ENCODE data around the gene SNN. TPM values are rescaled to one million over a fixed set of nuclear protein-coding genes. Genes with fewer than 3 reads are reported as not detected.

The SNN gene
- total and polyA plus RNA-seq, 2 donors: 21.6 to 29.2 TPM

- DNase-seq (ENCODE audit: low read depth in 6 of 9, low spot score in 9 of 9): no peak
Measured at GRCh38 chr16:11631214-11631613, 37.0 kb upstream of the SNN start.

GRCh38 chr16:11632455-11632939 lies 35.8 kb upstream of the SNN start:
- Histone ChIP-seq H3K4me3 (ENCODE audit: low read length in 2 of 2) (no peak overlapping the region), H3K4me1 (ENCODE audit: control insufficient read depth in 2 of 2, insufficient read depth in 2 of 2, low read length in 2 of 2) (peaks cover 24 to 52% of the 10 kb centered on the region in 2 donors), H3K9me3 (ENCODE audit: control insufficient read depth in 2 of 2, insufficient read depth in 1 of 2, low read length in 1 of 2) (no peaks in the 10 kb centered on the region), H3K27me3 (ENCODE audit: control insufficient read depth in 2 of 2, insufficient read depth in 1 of 2, low read length in 1 of 2) (no peaks in the 10 kb centered on the region), H3K36me3 (ENCODE audit: control insufficient read depth in 2 of 2, insufficient read depth in 2 of 2, low read length in 1 of 2) (no peaks in the 10 kb centered on the region), H3K27ac (ENCODE audit: low read depth in 1 of 2, low read length in 1 of 2) (no peak overlapping the region)
- no peak for DNase-seq (ENCODE audit: low read depth in 6 of 9, low spot score in 9 of 9)
- WGBS: 94% methylated on average over 15 of the region's 15 CpGs

More at GRCh38 chr16:11631214-11631613, 37.0 kb upstream of the SNN start:
- Histone ChIP-seq H3K36me3 (ENCODE audit: control insufficient read depth in 2 of 2, insufficient read depth in 2 of 2, low read length in 1 of 2) (no peaks in the 10 kb centered on the region), H3K27ac (ENCODE audit: low read depth in 1 of 2, low read length in 1 of 2) (no peak overlapping the region), H3K4me1 (ENCODE audit: control insufficient read depth in 2 of 2, insufficient read depth in 2 of 2, low read length in 2 of 2) (peaks cover 24 to 48% of the 10 kb centered on the region in 2 donors), H3K9me3 (ENCODE audit: control insufficient read depth in 2 of 2, insufficient read depth in 1 of 2, low read length in 1 of 2) (no peaks in the 10 kb centered on the region), H3K4me3 (ENCODE audit: low read length in 2 of 2) (no peak overlapping the region), H3K27me3 (ENCODE audit: control insufficient read depth in 2 of 2, insufficient read depth in 1 of 2, low read length in 1 of 2) (no peaks in the 10 kb centered on the region)
- WGBS: 97% methylated on average over 7 of the region's 7 CpGs

- Histone ChIP-seq H3K9me3 (ENCODE audit: control insufficient read depth in 2 of 2, insufficient read depth in 1 of 2, low read length in 1 of 2) (no peaks in the 10 kb centered on the region), H3K36me3 (ENCODE audit: control insufficient read depth in 2 of 2, insufficient read depth in 2 of 2, low read length in 1 of 2) (no peaks in the 10 kb centered on the region), H3K4me1 (ENCODE audit: control insufficient read depth in 2 of 2, insufficient read depth in 2 of 2, low read length in 2 of 2) (peaks cover 24 to 50% of the 10 kb centered on the region in 2 donors), H3K27me3 (ENCODE audit: control insufficient read depth in 2 of 2, insufficient read depth in 1 of 2, low read length in 1 of 2) (no peaks in the 10 kb centered on the region), H3K27ac (ENCODE audit: low read depth in 1 of 2, low read length in 1 of 2) (no peak overlapping the region), H3K4me3 (ENCODE audit: low read length in 2 of 2) (no peak overlapping the region)
- no peak for DNase-seq (ENCODE audit: low read depth in 6 of 9, low spot score in 9 of 9)
- WGBS: over 99% methylated on average over 3 of the region's 3 CpGs
Measured at GRCh38 chr16:11633113-11633512, 35.1 kb upstream of the SNN start.

GRCh38 chr16:11634312-11634711 lies 33.9 kb upstream of the SNN start:
- 65% methylated on average over 6 of the region's 6 CpGs for WGBS
- Histone ChIP-seq H3K9me3 (ENCODE audit: control insufficient read depth in 2 of 2, insufficient read depth in 1 of 2, low read length in 1 of 2) (no peaks in the 10 kb centered on the region), H3K4me3 (ENCODE audit: low read length in 2 of 2) (no peak overlapping the region), H3K27me3 (ENCODE audit: control insufficient read depth in 2 of 2, insufficient read depth in 1 of 2, low read length in 1 of 2) (no peaks in the 10 kb centered on the region), H3K4me1 (ENCODE audit: control insufficient read depth in 2 of 2, insufficient read depth in 2 of 2, low read length in 2 of 2) (peaks cover 15 to 38% of the 10 kb centered on the region in 2 donors), H3K27ac (ENCODE audit: low read depth in 1 of 2, low read length in 1 of 2) (no peak overlapping the region), H3K36me3 (ENCODE audit: control insufficient read depth in 2 of 2, insufficient read depth in 2 of 2, low read length in 1 of 2) (no peaks in the 10 kb centered on the region)
- no peak for DNase-seq (ENCODE audit: low read depth in 6 of 9, low spot score in 9 of 9)

GRCh38 chr16:11635113-11635652 lies 33.1 kb upstream of the SNN start:
- Histone ChIP-seq H3K36me3 (ENCODE audit: control insufficient read depth in 2 of 2, insufficient read depth in 2 of 2, low read length in 1 of 2) (no peaks in the 10 kb centered on the region), H3K27ac (ENCODE audit: low read depth in 1 of 2, low read length in 1 of 2) (no peak overlapping the region), H3K4me1 (ENCODE audit: control insufficient read depth in 2 of 2, insufficient read depth in 2 of 2, low read length in 2 of 2) (peaks cover 6 to 31% of the 10 kb centered on the region in 2 donors), H3K27me3 (ENCODE audit: control insufficient read depth in 2 of 2, insufficient read depth in 1 of 2, low read length in 1 of 2) (no peaks in the 10 kb centered on the region), H3K9me3 (ENCODE audit: control insufficient read depth in 2 of 2, insufficient read depth in 1 of 2, low read length in 1 of 2) (no peaks in the 10 kb centered on the region), H3K4me3 (ENCODE audit: low read length in 2 of 2) (no peak overlapping the region)
- WGBS: 97% methylated on average over 10 of the region's 10 CpGs
- DNase-seq (ENCODE audit: low read depth in 6 of 9, low spot score in 9 of 9): no peak

GRCh38 chr16:11635679-11636171 lies 32.5 kb upstream of the SNN start:
- Histone ChIP-seq H3K27ac (ENCODE audit: low read depth in 1 of 2, low read length in 1 of 2) (no peak overlapping the region), H3K9me3 (ENCODE audit: control insufficient read depth in 2 of 2, insufficient read depth in 1 of 2, low read length in 1 of 2) (peaks cover 0 to 3% of the 10 kb centered on the region in 2 donors), H3K27me3 (ENCODE audit: control insufficient read depth in 2 of 2, insufficient read depth in 1 of 2, low read length in 1 of 2) (no peaks in the 10 kb centered on the region), H3K4me1 (ENCODE audit: control insufficient read depth in 2 of 2, insufficient read depth in 2 of 2, low read length in 2 of 2) (peaks cover under 1 to 31% of the 10 kb centered on the region in 2 donors), H3K4me3 (ENCODE audit: low read length in 2 of 2) (no peak overlapping the region), H3K36me3 (ENCODE audit: control insufficient read depth in 2 of 2, insufficient read depth in 2 of 2, low read length in 1 of 2) (no peaks in the 10 kb centered on the region)
- DNase-seq (ENCODE audit: low read depth in 6 of 9, low spot score in 9 of 9): no peak
- WGBS: 89% methylated on average over 12 of the region's 12 CpGs

GRCh38 chr16:11636172-11636721 lies 32.0 kb upstream of the SNN start:
- peak in 3 of 9 donors; percentile 32 to 68 (median 49) for DNase-seq (ENCODE audit: low read depth in 6 of 9, low spot score in 9 of 9)
- no peak overlapping the region for H3K27ac ChIP-seq (ENCODE audit: low read depth in 1 of 2, low read length in 1 of 2)
- no peak overlapping the region for H3K4me3 ChIP-seq (ENCODE audit: low read length in 2 of 2)
- WGBS: 72% methylated on average over 14 of the region's 14 CpGs
- H3K36me3 ChIP-seq (ENCODE audit: control insufficient read depth in 2 of 2, insufficient read depth in 2 of 2, low read length in 1 of 2): no peaks in the 10 kb centered on the region
- H3K9me3 ChIP-seq (ENCODE audit: control insufficient read depth in 2 of 2, insufficient read depth in 1 of 2, low read length in 1 of 2): peaks cover 0 to 4% of the 10 kb centered on the region in 2 donors
- H3K27me3 ChIP-seq (ENCODE audit: control insufficient read depth in 2 of 2, insufficient read depth in 1 of 2, low read length in 1 of 2): no peaks in the 10 kb centered on the region
- H3K4me1 ChIP-seq (ENCODE audit: control insufficient read depth in 2 of 2, insufficient read depth in 2 of 2, low read length in 2 of 2): peaks cover 2 to 31% of the 10 kb centered on the region in 2 donors

- H3K4me3 ChIP-seq (ENCODE audit: low read length in 2 of 2): no peak overlapping the region
- no peaks in the 10 kb centered on the region for H3K27me3 ChIP-seq (ENCODE audit: control insufficient read depth in 2 of 2, insufficient read depth in 1 of 2, low read length in 1 of 2)
- H3K36me3 ChIP-seq (ENCODE audit: control insufficient read depth in 2 of 2, insufficient read depth in 2 of 2, low read length in 1 of 2): no peaks in the 10 kb centered on the region
- H3K9me3 ChIP-seq (ENCODE audit: control insufficient read depth in 2 of 2, insufficient read depth in 1 of 2, low read length in 1 of 2): peaks cover 0 to 4% of the 10 kb centered on the region in 2 donors
- no peak for DNase-seq (ENCODE audit: low read depth in 6 of 9, low spot score in 9 of 9)
- H3K27ac ChIP-seq (ENCODE audit: low read depth in 1 of 2, low read length in 1 of 2): no peak overlapping the region
- WGBS: 97% methylated on average over 5 of the region's 5 CpGs
- H3K4me1 ChIP-seq (ENCODE audit: control insufficient read depth in 2 of 2, insufficient read depth in 2 of 2, low read length in 2 of 2): peaks cover 4 to 31% of the 10 kb centered on the region in 2 donors
Measured at GRCh38 chr16:11637320-11637719, 30.9 kb upstream of the SNN start.

GRCh38 chr16:11638140-11638539 lies 30.1 kb upstream of the SNN start:
- Histone ChIP-seq H3K36me3 (ENCODE audit: control insufficient read depth in 2 of 2, insufficient read depth in 2 of 2, low read length in 1 of 2) (no peaks in the 10 kb centered on the region), H3K27ac (ENCODE audit: low read depth in 1 of 2, low read length in 1 of 2) (no peak overlapping the region), H3K4me1 (ENCODE audit: control insufficient read depth in 2 of 2, insufficient read depth in 2 of 2, low read length in 2 of 2) (peaks cover 4 to 28% of the 10 kb centered on the region in 2 donors), H3K9me3 (ENCODE audit: control insufficient read depth in 2 of 2, insufficient read depth in 1 of 2, low read length in 1 of 2) (peaks cover 0 to 4% of the 10 kb centered on the region in 2 donors), H3K27me3 (ENCODE audit: control insufficient read depth in 2 of 2, insufficient read depth in 1 of 2, low read length in 1 of 2) (no peaks in the 10 kb centered on the region), H3K4me3 (ENCODE audit: low read length in 2 of 2) (no peak overlapping the region)
- 86% methylated on average over 4 of the region's 4 CpGs for WGBS
- DNase-seq (ENCODE audit: low read depth in 6 of 9, low spot score in 9 of 9): no peak
